GM12892 (cell line): ENCODE measurements around the gene AURKAIP1.

Source experiments
- POLR2A ChIP-seq: IDR thresholded peaks from 2 replicates; pipeline ENCODE4 v1.6.1; 2011; ENCODE audit warnings: low read depth, low read length, control low read depth
- POLR2AphosphoS5 ChIP-seq: IDR thresholded peaks from 2 replicates; pipeline ENCODE4 v1.6.1; 2011; ENCODE audit warnings: low read depth, low read length, control low read depth
- TAF1 ChIP-seq: IDR thresholded peaks from 2 replicates; pipeline ENCODE4 v1.6.1; 2011; ENCODE audit warnings: low read depth, mild to moderate bottlenecking, control low read depth, low read length, borderline replicate concordance

DNA sequence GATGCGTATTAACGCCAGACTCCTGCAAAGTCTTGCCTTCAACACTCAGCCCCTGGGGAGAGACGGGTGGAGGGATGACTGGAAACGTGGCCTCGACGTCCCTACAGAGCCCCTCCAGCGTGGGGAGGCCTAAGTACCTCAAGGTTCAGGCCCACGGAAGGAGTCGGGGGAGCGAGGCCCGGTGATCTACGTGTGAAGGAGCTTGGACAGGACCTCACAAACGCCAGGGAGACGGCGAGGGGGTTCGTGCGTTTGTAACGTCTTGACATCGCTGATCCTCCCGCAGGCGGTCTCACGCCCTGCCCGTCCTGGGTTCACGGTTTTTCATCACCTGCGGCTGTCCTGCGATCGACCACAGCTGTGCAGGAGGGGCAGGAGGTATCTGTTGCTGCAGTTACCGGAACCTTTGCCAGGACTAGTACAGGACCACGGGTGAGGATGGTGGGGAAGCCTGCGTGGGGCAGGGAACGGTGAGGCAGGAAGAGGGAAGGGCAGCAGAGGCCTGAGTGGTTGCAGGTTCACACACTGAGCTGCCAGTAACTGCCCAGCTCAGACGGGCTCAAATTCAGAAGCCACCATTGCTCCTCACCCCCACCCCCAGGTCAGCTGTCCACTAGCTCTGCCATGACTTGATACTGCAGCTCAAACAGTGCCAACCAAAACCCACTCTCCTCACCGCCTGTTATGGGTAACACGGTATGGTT lies 25.0 kb upstream of the AURKAIP1 start:
- TF ChIP-seq TAF1 (no peak), POLR2AphosphoS5 (no peak; the same call in 1 of the 2 replicates), POLR2A (peak; percentile 72)
